MM.1S (cell line): Measurements from ENCODE around the gene SF3B2.

Experiments used
- EZH2phosphoT487 ChIP-seq: fragments of 300-600 bp; sonication (generic); IDR thresholded peaks from 2 replicates; pipeline ENCODE4 v1.6.1; 2018; ENCODE audit warnings: antibody characterized with exemption, low read length
- TF ChIP-seq, protein P1 (sequence below): fragments of 300-600 bp; sonication (generic); IDR thresholded peaks from 2 replicates; pipeline ENCODE4 v1.5.1; 2016; ENCODE audit warnings: antibody characterized with exemption, low read length, mixed read lengths

DNA sequence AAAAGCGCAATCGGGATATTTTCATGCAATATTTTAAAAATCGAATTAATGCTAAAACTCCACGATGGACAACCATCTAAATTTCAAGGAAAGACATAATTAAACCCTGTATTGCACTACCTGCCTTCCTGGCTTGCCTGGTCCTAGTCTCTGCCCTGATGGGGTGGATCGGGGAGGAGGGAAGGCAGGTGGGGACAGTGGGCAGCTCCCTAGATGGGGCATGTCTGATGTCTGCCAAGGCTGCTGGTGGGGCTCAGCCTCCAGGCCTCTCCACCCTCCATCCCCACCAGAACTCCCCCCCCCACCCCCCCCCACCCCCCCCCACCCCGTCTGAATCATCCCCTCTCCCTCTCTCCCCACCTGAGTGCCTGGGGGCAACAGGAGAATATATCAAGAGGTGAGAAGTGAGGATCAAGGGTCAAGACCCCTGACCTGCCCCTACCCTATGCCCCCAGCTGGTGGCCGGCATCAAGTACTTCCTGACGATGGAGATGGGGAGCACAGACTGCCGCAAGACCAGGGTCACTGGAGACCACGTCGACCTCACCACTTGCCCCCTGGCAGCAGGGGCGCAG, 39.7 kb upstream of the SF3B2 start:
- TF ChIP-seq EZH2phosphoT487 = no peak
- TF ChIP-seq, protein P1, sequence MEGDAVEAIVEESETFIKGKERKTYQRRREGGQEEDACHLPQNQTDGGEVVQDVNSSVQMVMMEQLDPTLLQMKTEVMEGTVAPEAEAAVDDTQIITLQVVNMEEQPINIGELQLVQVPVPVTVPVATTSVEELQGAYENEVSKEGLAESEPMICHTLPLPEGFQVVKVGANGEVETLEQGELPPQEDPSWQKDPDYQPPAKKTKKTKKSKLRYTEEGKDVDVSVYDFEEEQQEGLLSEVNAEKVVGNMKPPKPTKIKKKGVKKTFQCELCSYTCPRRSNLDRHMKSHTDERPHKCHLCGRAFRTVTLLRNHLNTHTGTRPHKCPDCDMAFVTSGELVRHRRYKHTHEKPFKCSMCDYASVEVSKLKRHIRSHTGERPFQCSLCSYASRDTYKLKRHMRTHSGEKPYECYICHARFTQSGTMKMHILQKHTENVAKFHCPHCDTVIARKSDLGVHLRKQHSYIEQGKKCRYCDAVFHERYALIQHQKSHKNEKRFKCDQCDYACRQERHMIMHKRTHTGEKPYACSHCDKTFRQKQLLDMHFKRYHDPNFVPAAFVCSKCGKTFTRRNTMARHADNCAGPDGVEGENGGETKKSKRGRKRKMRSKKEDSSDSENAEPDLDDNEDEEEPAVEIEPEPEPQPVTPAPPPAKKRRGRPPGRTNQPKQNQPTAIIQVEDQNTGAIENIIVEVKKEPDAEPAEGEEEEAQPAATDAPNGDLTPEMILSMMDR = no peak
